Spleen (tissue), 7 donors: Measurements from ENCODE around the gene SUCO.

Experiments
- POLR2A ChIP-seq, 3 donors: fragments of 450-650 bp; IDR thresholded peaks; one replicate each; pipeline ENCODE4 v1.5.1; 2017; ENCODE audit warnings: antibody characterized with exemption in 3 of 3, mild to moderate bottlenecking in 1 of 3
- TF ChIP-seq, protein P1 (sequence below), 11 experiments: fragments of 200-600 bp in 7 of 11; fragments of 450-650 bp in 4 of 11; sonication (generic) in 4 of 11; IDR thresholded peaks in 8 of 11; conservative IDR thresholded peaks in 3 of 11; 1 replicate in 7 of 11; 2 replicates in 4 of 11; pipeline versions ENCODE4 v1.4.0 to v1.8.0; 2016 to 2021; ENCODE audit warnings: antibody characterized with exemption in 11 of 11, inconsistent platforms in 4 of 11, mild to moderate bottlenecking in 1 of 11
- donor health status: DM: no; HTN: no; CAD: no; lungs with moderate emphysema.
- donor health status: DM: no; HTN: no; CAD: no.
- donor health status: DM: no; HTN: no; CAD: no.

- TF ChIP-seq, protein P1, sequence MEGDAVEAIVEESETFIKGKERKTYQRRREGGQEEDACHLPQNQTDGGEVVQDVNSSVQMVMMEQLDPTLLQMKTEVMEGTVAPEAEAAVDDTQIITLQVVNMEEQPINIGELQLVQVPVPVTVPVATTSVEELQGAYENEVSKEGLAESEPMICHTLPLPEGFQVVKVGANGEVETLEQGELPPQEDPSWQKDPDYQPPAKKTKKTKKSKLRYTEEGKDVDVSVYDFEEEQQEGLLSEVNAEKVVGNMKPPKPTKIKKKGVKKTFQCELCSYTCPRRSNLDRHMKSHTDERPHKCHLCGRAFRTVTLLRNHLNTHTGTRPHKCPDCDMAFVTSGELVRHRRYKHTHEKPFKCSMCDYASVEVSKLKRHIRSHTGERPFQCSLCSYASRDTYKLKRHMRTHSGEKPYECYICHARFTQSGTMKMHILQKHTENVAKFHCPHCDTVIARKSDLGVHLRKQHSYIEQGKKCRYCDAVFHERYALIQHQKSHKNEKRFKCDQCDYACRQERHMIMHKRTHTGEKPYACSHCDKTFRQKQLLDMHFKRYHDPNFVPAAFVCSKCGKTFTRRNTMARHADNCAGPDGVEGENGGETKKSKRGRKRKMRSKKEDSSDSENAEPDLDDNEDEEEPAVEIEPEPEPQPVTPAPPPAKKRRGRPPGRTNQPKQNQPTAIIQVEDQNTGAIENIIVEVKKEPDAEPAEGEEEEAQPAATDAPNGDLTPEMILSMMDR (IDR thresholded peaks at IDR 0.05 in 8 of 11, conservative IDR thresholded peaks at IDR 0.05 in 3 of 11): no peak
- TF ChIP-seq POLR2A (IDR thresholded peaks at IDR 0.05): no peak
These were observed 49.5 kb upstream of the SUCO start for GRCh38 chr1:172483448-172483847.
